MCF 10A (cell line): Measurements from ENCODE around the gene RIMS3. TPM values are rescaled to one million over a fixed set of nuclear protein-coding genes. Genes with fewer than 3 reads are reported as not detected.

Source experiments
- BruUV-seq: library from RNA; stranded (reverse); fragments of 400-500 nt; replicated peaks from 2 replicates; lab custom pipeline; 2021; lab: Mats Ljungman, UMichigan
- CTCF ChIA-PET: fragments of 300-600 bp; sonication (Branson Sonifier 250); formaldehyde crosslinking; extraction: SDS; loops from one replicate; lab custom pipeline; 2021; ENCODE audit warnings: antibody characterized with exemption, inconsistent platforms; lab: Yijun Ruan, JAX
- POLR2A ChIA-PET: fragments of 300-600, 350-650 bp; sonication (Branson Sonifier 250); formaldehyde crosslinking; extraction: SDS; loops from one replicate; lab custom pipeline; 2020; ENCODE audit warnings: antibody characterized with exemption, inconsistent platforms; lab: Yijun Ruan, JAX
- DNase-seq: peaks from one replicate; pipeline ENCODE4 v3.0.0-alpha.2; 2018; ENCODE audit not compliant: unreplicated experiment
- H3K27ac Mint-ChIP-seq: one replicate; pipeline ENCODE4 v1.8.0; 2022; ENCODE audit warnings: mild to moderate bottlenecking, low read depth, mixed read lengths; ENCODE audit not compliant: unreplicated experiment
- H3K27me3 Mint-ChIP-seq: one replicate; pipeline ENCODE4 v1.8.0; 2022; ENCODE audit warnings: mixed read lengths; ENCODE audit not compliant: insufficient read depth, unreplicated experiment
- H3K36me3 Mint-ChIP-seq: one replicate; pipeline ENCODE4 v1.8.0; 2022; ENCODE audit warnings: mild to moderate bottlenecking, moderate library complexity, mixed read lengths; ENCODE audit not compliant: insufficient read depth, unreplicated experiment
- H3K4me1 Mint-ChIP-seq: one replicate; pipeline ENCODE4 v1.8.0; 2022; ENCODE audit warnings: mixed read lengths; ENCODE audit not compliant: insufficient read depth, unreplicated experiment
- H3K4me3 Mint-ChIP-seq: one replicate; pipeline ENCODE4 v1.8.0; 2022; ENCODE audit warnings: mild to moderate bottlenecking, moderate library complexity, mixed read lengths; ENCODE audit not compliant: unreplicated experiment
- H3K9me3 Mint-ChIP-seq: one replicate; pipeline ENCODE4 v1.8.0; 2022; ENCODE audit warnings: mixed read lengths; ENCODE audit not compliant: unreplicated experiment
- intact Hi-C: fragments of 100-400 bp; cut with micrococcal nuclease; formaldehyde crosslinking; loops from 2 replicates; pipeline ENCODE4 v1.14.1; 2022
- total RNA-seq: library from RNA; stranded (reverse); gene quantifications from 2 replicates; pipeline ENCODE4 v1.2.3, GENCODE V29; 2022
- TF ChIP-seq, protein P1 (sequence below): fragments of 200-600 bp; IDR thresholded peaks from one replicate; pipeline ENCODE4 v1.8.0; 2022; ENCODE audit warnings: antibody characterized with exemption, mild to moderate bottlenecking; ENCODE audit not compliant: unreplicated experiment

The RIMS3 gene
- total RNA-seq, 1 experiment from 2014 or later: 0.58 TPM

DNA sequence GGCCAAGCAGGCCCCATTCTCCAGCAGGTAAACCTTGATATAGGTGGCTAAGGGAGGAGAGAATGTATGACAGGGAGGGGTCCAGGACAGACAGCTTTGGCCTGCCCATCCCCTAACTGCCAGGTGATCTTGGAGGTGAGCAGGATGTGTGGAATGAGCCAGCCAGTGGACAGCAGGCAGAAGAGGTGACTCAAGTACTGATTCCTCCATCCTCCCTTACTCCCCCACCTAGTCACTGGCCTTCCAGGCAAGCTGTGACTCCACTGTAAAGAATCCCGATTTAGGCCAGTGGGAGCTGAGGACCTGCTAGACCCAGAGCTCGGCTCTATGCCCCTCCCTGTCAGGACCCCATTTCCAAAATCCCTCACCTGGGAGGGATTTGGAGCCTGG lies 36.6 kb downstream of the RIMS3 start:
- TF ChIP-seq, protein P1, sequence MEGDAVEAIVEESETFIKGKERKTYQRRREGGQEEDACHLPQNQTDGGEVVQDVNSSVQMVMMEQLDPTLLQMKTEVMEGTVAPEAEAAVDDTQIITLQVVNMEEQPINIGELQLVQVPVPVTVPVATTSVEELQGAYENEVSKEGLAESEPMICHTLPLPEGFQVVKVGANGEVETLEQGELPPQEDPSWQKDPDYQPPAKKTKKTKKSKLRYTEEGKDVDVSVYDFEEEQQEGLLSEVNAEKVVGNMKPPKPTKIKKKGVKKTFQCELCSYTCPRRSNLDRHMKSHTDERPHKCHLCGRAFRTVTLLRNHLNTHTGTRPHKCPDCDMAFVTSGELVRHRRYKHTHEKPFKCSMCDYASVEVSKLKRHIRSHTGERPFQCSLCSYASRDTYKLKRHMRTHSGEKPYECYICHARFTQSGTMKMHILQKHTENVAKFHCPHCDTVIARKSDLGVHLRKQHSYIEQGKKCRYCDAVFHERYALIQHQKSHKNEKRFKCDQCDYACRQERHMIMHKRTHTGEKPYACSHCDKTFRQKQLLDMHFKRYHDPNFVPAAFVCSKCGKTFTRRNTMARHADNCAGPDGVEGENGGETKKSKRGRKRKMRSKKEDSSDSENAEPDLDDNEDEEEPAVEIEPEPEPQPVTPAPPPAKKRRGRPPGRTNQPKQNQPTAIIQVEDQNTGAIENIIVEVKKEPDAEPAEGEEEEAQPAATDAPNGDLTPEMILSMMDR: no peak
- Mint-ChIP-seq H3K9me3 (no peaks in the 10 kb centered on the region), H3K4me3 (no peak overlapping the region), H3K27ac (no peak overlapping the region), H3K27me3 (no peaks in the 10 kb centered on the region), H3K4me1 (peaks cover 9% of the 10 kb centered on the region), H3K36me3 (no peaks in the 10 kb centered on the region)
- intact Hi-C loops: no loop called here
- no TSS peak for BruUV-seq
- CTCF ChIA-PET: interaction anchor here (0.7 to 2.3 kb wide), 5 partner anchors 16 to 324 kb away, joined by 3 to 7 read pairs (median 3); no protein-coding TSS in a partner anchor
- POLR2A ChIA-PET: no interaction called here
- no peak for DNase-seq

DNA sequence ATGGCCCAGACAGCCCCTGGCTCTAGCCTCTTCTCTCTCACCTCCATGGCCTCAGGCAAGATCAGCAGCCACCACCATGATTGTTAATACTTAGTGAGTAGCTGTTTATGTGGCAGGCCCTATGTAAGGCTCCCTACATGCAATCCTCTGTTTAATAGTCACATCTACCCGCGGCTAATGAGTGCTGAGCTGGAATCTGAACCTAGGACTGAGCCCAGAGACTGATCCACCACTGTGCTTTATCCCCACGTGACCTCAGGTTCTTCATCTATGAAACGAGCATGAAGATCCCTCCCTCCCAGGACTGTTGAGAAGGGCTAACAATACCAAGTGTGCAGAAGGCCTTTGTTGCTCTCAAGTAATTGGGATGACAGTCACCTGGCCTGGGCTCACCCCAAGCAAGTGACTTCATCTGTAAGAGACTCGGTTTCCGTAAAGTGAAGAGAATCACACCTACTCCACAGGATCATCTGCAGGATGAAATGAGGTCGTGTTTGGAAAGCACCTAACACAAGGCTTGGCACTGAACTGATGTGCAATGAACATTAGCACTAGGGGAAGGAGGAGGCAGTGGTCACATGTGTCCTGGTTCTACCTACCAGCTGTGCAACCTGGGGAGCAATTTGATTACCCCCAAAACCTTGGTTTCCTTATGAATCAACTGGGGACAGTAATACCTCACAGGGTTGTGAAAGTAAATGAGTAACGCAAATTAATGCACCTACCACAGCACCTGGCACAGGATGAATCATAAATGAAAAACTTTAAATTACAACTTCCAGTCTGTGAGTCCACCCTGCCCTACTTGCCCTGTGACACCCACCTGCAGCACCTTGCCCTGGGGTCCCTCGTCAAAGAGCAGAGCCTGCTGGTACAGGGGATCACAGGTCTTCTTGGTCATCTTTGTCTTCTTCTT lies 37.2 kb downstream of the RIMS3 start:
- intact Hi-C loops: no loop called here
- Mint-ChIP-seq H3K9me3 (no peaks in the 10 kb centered on the region), H3K36me3 (no peaks in the 10 kb centered on the region), H3K4me3 (no peak overlapping the region), H3K4me1 (peaks cover 9% of the 10 kb centered on the region), H3K27ac (no peak overlapping the region), H3K27me3 (no peaks in the 10 kb centered on the region)
- BruUV-seq: no TSS peak
- TF ChIP-seq, protein P1: no peak
- ChIA-PET POLR2A (no interaction called here), CTCF (interaction anchor here (0.5 to 2.3 kb wide), 7 partner anchors 15 to 818 kb away, joined by 3 to 7 read pairs (median 3); no protein-coding TSS in a partner anchor)
- DNase-seq: no peak

DNA sequence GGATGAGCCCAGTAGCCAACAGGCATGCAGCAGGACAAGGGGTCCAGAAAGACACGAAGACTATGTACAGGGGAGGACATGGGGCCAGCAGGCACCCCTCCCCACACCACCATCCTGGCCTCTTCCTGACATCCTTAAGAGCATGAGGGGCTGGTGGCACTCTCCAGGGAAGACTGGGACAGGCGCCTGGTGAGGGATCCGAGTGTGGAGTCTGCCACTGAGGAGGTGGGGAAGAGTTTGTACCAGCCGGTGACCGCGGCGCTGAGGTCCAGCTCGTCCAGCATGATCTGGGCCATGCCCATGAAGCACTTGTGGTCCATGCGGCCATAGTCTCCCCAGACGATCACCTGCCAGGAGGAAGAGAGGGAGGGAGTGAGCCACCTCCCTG lies 39.1 kb downstream of the RIMS3 start:
- peaks cover 10% of the 10 kb centered on the region for H3K27me3 Mint-ChIP-seq
- no peaks in the 10 kb centered on the region for H3K36me3 Mint-ChIP-seq
- ChIA-PET CTCF (interaction anchor here (0.7 to 2.0 kb wide), 3 partner anchors 14 to 139 kb away, joined by 3 to 6 read pairs (median 4); no protein-coding TSS in a partner anchor), POLR2A (no interaction called here)
- intact Hi-C loops: no loop called here
- H3K4me3 Mint-ChIP-seq: no peak overlapping the region
- H3K4me1 Mint-ChIP-seq: peaks cover 9% of the 10 kb centered on the region
- no peak for DNase-seq
- BruUV-seq: no TSS peak
- TF ChIP-seq, protein P1: no peak
- no peaks in the 10 kb centered on the region for H3K9me3 Mint-ChIP-seq
- no peak overlapping the region for H3K27ac Mint-ChIP-seq
